COLO668 (cell line): ENCODE measurements around the gene NR2F1.

Experiments
- DNase-seq: peaks from one replicate; lab custom pipeline; 2025; ENCODE audit not compliant: unreplicated experiment; lab: John Stamatoyannopoulos, UW

Gene NR2F1

GRCh38 chr5:93603793-93604643 is 21.0 kb downstream of the NR2F1 start:
- peak; percentile 17 for DNase-seq

- no peak for DNase-seq
Measured at GRCh38 chr5:93604644-93605515, 21.9 kb downstream of the NR2F1 start.

GRCh38 chr5:93606382-93606752 is 23.3 kb downstream of the NR2F1 start:
- no peak for DNase-seq

GRCh38 chr5:93607367-93608258 is 24.6 kb downstream of the NR2F1 start:
- peak; percentile 5 for DNase-seq

- no peak for DNase-seq
Measured at GRCh38 chr5:93608855-93609254, 25.8 kb downstream of the NR2F1 start.

- DNase-seq, result no peak
Measured at GRCh38 chr5:93609762-93610161, 26.7 kb downstream of the NR2F1 start.

- DNase-seq, result no peak
Measured at GRCh38 chr5:93610581-93611272, 27.7 kb downstream of the NR2F1 start.

GRCh38 chr5:93611273-93611975 is 28.4 kb downstream of the NR2F1 start:
- no peak for DNase-seq

- DNase-seq, result peak; percentile 41
Measured at GRCh38 chr5:93611976-93612854, 29.2 kb downstream of the NR2F1 start.

GRCh38 chr5:93612855-93613243 is 29.8 kb downstream of the NR2F1 start:
- DNase-seq, result no peak

GRCh38 chr5:93616538-93617174 is 33.6 kb downstream of the NR2F1 start:
- no peak for DNase-seq

GRCh38 chr5:93620487-93621326 is 37.7 kb downstream of the NR2F1 start:
- peak; percentile 84 for DNase-seq

GRCh38 chr5:93621327-93621798 is 38.3 kb downstream of the NR2F1 start:
- DNase-seq, result peak; percentile 87

- DNase-seq, result peak; percentile 36
Measured at GRCh38 chr5:93622240-93622885, 39.3 kb downstream of the NR2F1 start.

GRCh38 chr5:93623153-93623552 is 40.1 kb downstream of the NR2F1 start:
- DNase-seq, result no peak

- no peak for DNase-seq
Measured at GRCh38 chr5:93626801-93627200, 43.8 kb downstream of the NR2F1 start.

- DNase-seq, result no peak
Measured at GRCh38 chr5:93632327-93632726, 49.3 kb downstream of the NR2F1 start.
